ENCODE results near the gene NFAT5. TPM values are rescaled to one million over a fixed set of nuclear protein-coding genes. Genes with fewer than 3 reads are reported as not detected.
"Not testable (repeated sequence)": the region's sequence is repeated elsewhere in the genome, so short reads cannot be mapped to it uniquely, and the experiment has no call there.

Gene NFAT5
- total and polyA plus RNA-seq, 9 of the 15 experiments (the other 6 are each of a cell fraction or from before 2014, with no cell fraction given) = 0.78 to 20.5 (median 12.4) TPM

DNA sequence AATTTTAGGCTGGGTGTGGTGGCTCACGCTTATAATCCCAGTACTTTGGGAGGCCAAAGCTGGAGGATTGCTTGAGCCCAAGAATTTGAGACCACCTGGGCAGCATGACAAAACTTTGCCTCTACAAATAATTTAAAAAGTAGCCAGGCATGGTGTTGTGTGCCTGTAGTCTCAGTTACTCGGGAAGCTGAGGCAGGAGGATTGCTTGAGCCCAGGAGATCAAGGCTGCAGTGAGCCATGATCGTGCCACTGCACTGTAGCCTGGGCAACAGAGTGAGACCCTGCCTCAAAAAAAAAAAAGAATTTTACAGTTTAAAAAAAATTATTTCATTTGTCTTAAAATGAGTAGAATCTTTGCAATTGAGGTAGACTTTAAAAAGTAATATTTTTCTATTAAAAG lies 78.2 kb downstream of the NFAT5 start:
- 92% methylated on average over 3 of the region's 3 CpGs for WGBS (ENCODE audit: insufficient coverage, low coverage, missing lambda C conversion rate)
- H3K27me3 ChIP-seq (ENCODE audit: control insufficient read depth in 2 of 2, insufficient read depth in 2 of 2, low read length in 2 of 2); ATAC-seq; FAIRE-seq; DNase-seq (ENCODE audit: extremely low read depth in 1 of 4, low spot score in 3 of 4); H3K9me3 ChIP-seq (replicated peaks; ENCODE audit: control insufficient read depth, insufficient read depth, low read depth, low read length); H4K20me1 ChIP-seq (replicated peaks; ENCODE audit: control insufficient read depth, insufficient read depth, low read length); H3K4me3 ChIP-seq; intact Hi-C loops (cut with micrococcal nuclease); H3K27ac ChIP-seq (ENCODE audit: extremely low read depth, low read depth, low read length); H2AFZ ChIP-seq (ENCODE audit: low read depth, low read length); H3K9me1 ChIP-seq (ENCODE audit: control insufficient read depth, insufficient read depth, low read length); H3K79me2 ChIP-seq (ENCODE audit: control insufficient read depth, insufficient read depth, low read length); H3K9ac ChIP-seq (ENCODE audit: insufficient read depth in 1 of 2, low read depth in 2 of 2, low read length in 2 of 2); BruUV-seq (replicated peaks); H3K4me2 ChIP-seq (ENCODE audit: insufficient read depth, low read length); CTCF ChIA-PET (ENCODE audit: low intra/inter-chr PET ratio); in situ Hi-C loops (cut with MboI); H3K4me1 ChIP-seq (replicated peaks in 1 of 2; ENCODE audit: control insufficient read depth in 2 of 2, insufficient read depth in 2 of 2, low read length in 2 of 2): not testable (repeated sequence)
- TF ChIP-seq ZNF121 (CRISPR knock-in tag; conservative IDR thresholded peaks at IDR 0.05) = peak; percentile 30; the same call in 1 of the 2 replicates
- POLR2A ChIA-PET = interaction anchor here (0.6 kb wide), 1 partner anchor 57 kb away, joined by 3 read pairs; no protein-coding TSS in a partner anchor
- H3K36me3 ChIP-seq (ENCODE audit: control insufficient read depth, insufficient read depth, low read length) = peaks cover 25% of the 10 kb centered on the region; the same call in 2 of the 3 replicates

DNA sequence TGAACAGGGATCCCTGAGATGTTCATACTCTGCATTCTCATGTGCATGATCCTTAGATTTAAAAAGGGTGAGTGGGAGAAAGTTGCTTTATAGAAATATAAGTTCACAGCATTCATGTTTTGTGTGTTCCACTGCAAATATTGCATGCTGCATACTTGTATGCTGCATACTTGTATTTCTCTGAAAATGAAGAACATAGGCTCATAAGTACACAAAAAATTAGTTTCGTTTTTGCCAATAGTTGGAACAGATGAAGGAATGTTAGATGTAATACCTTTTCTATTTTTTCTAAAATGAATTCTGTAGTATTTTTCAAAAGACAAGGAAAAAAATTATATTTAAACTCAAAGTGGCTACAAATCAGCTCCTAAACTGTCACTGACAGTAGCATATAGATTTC lies 79.0 kb downstream of the NFAT5 start:
- Histone ChIP-seq H3K9me3 (replicated peaks; ENCODE audit: control insufficient read depth, insufficient read depth, low read depth, low read length) (no peaks in the 10 kb centered on the region), H2AFZ (ENCODE audit: low read depth, low read length) (no peak overlapping the region), H3K27ac (ENCODE audit: extremely low read depth, low read depth, low read length) (no peak overlapping the region), H3K4me3 (no peak overlapping the region), H3K9me1 (ENCODE audit: control insufficient read depth, insufficient read depth, low read length) (no peaks in the 10 kb centered on the region), H4K20me1 (replicated peaks; ENCODE audit: control insufficient read depth, insufficient read depth, low read length) (no peaks in the 10 kb centered on the region), H3K4me2 (ENCODE audit: insufficient read depth, low read length) (no peak overlapping the region), H3K36me3 (ENCODE audit: control insufficient read depth, insufficient read depth, low read length) (peaks cover 31% of the 10 kb centered on the region; the same call in 2 of the 3 replicates), H3K4me1 (replicated peaks in 1 of 2; ENCODE audit: control insufficient read depth in 2 of 2, insufficient read depth in 2 of 2, low read length in 2 of 2) (no peaks in the 10 kb centered on the region), H3K79me2 (ENCODE audit: control insufficient read depth, insufficient read depth, low read length) (peaks cover 9% of the 10 kb centered on the region; the same call in 2 of the 3 replicates), H3K9ac (ENCODE audit: insufficient read depth in 1 of 2, low read depth in 2 of 2, low read length in 2 of 2) (no peak overlapping the region), H3K27me3 (ENCODE audit: control insufficient read depth in 2 of 2, insufficient read depth in 2 of 2, low read length in 2 of 2) (no peaks in the 10 kb centered on the region)
- no TSS peak for BruUV-seq (replicated peaks)
- 19% methylated on average over 1 of the region's 1 CpG for WGBS (ENCODE audit: insufficient coverage, low coverage, missing lambda C conversion rate)
- TF ChIP-seq HSF4 (CRISPR knock-in tag; IDR thresholded peaks at IDR 0.05; ENCODE audit: borderline replicate concordance) = no peak
- TF ChIP-seq ESRRA (IDR thresholded peaks at IDR 0.05; ENCODE audit: borderline replicate concordance, low read depth) = no peak
- TF ChIP-seq SIX5 (IDR thresholded peaks at IDR 0.05; ENCODE audit: borderline replicate concordance in 1 of 2, insufficient read depth in 1 of 2, low read depth in 1 of 2, low read length in 2 of 2) = no peak
- TF ChIP-seq, protein P1, sequence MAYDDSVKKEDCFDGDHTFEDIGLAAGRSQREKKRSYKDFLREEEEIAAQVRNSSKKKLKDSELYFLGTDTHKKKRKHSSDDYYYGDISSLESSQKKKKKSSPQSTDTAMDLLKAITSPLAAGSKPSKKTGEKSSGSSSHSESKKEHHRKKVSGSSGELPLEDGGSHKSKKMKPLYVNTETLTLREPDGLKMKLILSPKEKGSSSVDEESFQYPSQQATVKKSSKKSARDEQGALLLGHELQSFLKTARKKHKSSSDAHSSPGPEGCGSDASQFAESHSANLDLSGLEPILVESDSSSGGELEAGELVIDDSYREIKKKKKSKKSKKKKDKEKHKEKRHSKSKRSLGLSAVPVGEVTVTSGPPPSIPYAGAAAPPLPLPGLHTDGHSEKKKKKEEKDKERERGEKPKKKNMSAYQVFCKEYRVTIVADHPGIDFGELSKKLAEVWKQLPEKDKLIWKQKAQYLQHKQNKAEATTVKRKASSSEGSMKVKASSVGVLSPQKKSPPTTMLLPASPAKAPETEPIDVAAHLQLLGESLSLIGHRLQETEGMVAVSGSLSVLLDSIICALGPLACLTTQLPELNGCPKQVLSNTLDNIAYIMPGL (CRISPR knock-in tag; IDR thresholded peaks at IDR 0.05) = no peak
- TF ChIP-seq ZBED1 (IDR thresholded peaks at IDR 0.05) = no peak
- TF ChIP-seq PML (IDR thresholded peaks at IDR 0.05; ENCODE audit: low read length) = no peak
- intact Hi-C loops (cut with micrococcal nuclease) = no loop called here
- no peak for FAIRE-seq
- ChIA-PET CTCF (ENCODE audit: low intra/inter-chr PET ratio) (interaction anchor here (0.6 kb wide), 2 partner anchors 813 to 1128 kb away, joined by 3 read pairs; no protein-coding TSS in a partner anchor), POLR2A (no interaction called here)
- in situ Hi-C loops (cut with MboI) = no loop called here
- no peak for ATAC-seq
- no peak for DNase-seq (ENCODE audit: extremely low read depth in 1 of 4, low spot score in 3 of 4)

Measured in K562 (cell line).